Suprapubic skin (tissue), 4 donors: ENCODE measurements around the gene SLC12A5. TPM values are rescaled to one million over a fixed set of nuclear protein-coding genes. Genes with fewer than 3 reads are reported as not detected.
"Not testable (repeated sequence)": the region's sequence is repeated elsewhere in the genome, so short reads cannot be mapped to it uniquely, and the experiment has no call there.

Experiments used
- DNase-seq, 2 donors: peaks; one replicate each; pipeline ENCODE4 v3.0.0-alpha.2; 2019; ENCODE audit warnings: low spot score in 2 of 2
- H3K27ac ChIP-seq: fragments of 200-600 bp; sonication (generic); one replicate; pipeline ENCODE4 v1.5.1; 2019
- H3K27me3 ChIP-seq: fragments of 200-600 bp; sonication (generic); one replicate; pipeline ENCODE4 v1.5.1; 2019
- H3K36me3 ChIP-seq: fragments of 200-600 bp; sonication (generic); one replicate; pipeline ENCODE4 v1.5.1; 2019
- H3K4me1 ChIP-seq: fragments of 200-600 bp; sonication (generic); one replicate; pipeline ENCODE4 v1.5.1; 2019
- H3K4me3 ChIP-seq: fragments of 200-600 bp; sonication (generic); one replicate; pipeline ENCODE4 v1.5.1; 2019; ENCODE audit warnings: mild to moderate bottlenecking
- H3K9me3 ChIP-seq: fragments of 200-600 bp; sonication (generic); one replicate; pipeline ENCODE4 v1.5.1; 2019
- CTCF ChIP-seq, 2 donors: fragments of 200-600 bp in 1 of 2; fragments of 450-650 bp in 1 of 2; sonication (generic) in 1 of 2; IDR thresholded peaks; one replicate each; pipeline ENCODE4 v1.5.1; 2016 to 2019; ENCODE audit warnings: antibody characterized with exemption in 2 of 2, mild to moderate bottlenecking in 1 of 2, moderate library complexity in 1 of 2
- EP300 ChIP-seq: sonication (generic); formaldehyde crosslinking; IDR thresholded peaks from one replicate; pipeline ENCODE4 v1.6.1; 2017; ENCODE audit warnings: antibody characterized with exemption
- POLR2A ChIP-seq, 2 donors: fragments of 450-650 bp; IDR thresholded peaks; one replicate each; pipeline ENCODE4 v1.6.1; 2017; ENCODE audit warnings: antibody characterized with exemption in 2 of 2, mild to moderate bottlenecking in 2 of 2, moderate library complexity in 2 of 2
- POLR2AphosphoS5 ChIP-seq, 3 donors: sonication (generic); formaldehyde crosslinking; IDR thresholded peaks; one replicate each; pipeline ENCODE4 v1.6.1; 2017; ENCODE audit warnings: antibody characterized with exemption in 3 of 3
- WGBS: methylation state at CpG from one replicate; pipeline ENCODE4 v1.1.5; 2018; 5-methylcytosine and 5-hydroxymethylcytosine counted together
- total RNA-seq, 4 donors: library from RNA; depleted of rRNA; stranded (reverse); fragments of >200 nt; gene quantifications; one replicate each; pipeline ENCODE4 v1.1.0, GENCODE V29; 2016

Gene SLC12A5
- total RNA-seq, result under 1 TPM in 1 of 4 donors, not detected in 3; 0.40 TPM

- Histone ChIP-seq H3K27me3 (peaks cover 100% of the 10 kb centered on the region), H3K4me3 (no peak within 1 kb of the TSS), H3K9me3 (no peaks in the 10 kb centered on the region), H3K27ac (no peak within 1 kb of the TSS), H3K36me3 (no peaks in the 10 kb centered on the region), H3K4me1 (peaks cover 13% of the 10 kb centered on the region)
- no peak for TF ChIP-seq POLR2A (IDR thresholded peaks at IDR 0.05)
- TF ChIP-seq POLR2AphosphoS5 (IDR thresholded peaks at IDR 0.05), result no peak
- no peak for TF ChIP-seq CTCF (IDR thresholded peaks at IDR 0.05)
- no peak for TF ChIP-seq EP300
- WGBS, result 20% methylated on average over 39 of the region's 56 CpGs
- DNase-seq, result no peak
Observed at GRCh38 chr20:46028772-46029371, at the start of gene SLC12A5. TSS of gene SLC12A5 (plus strand) at chr20:46029215. CDS start at chr20:46029345, 130 bp downstream.

GRCh38 chr20:45981261-45981660, 47.8 kb upstream of the SLC12A5 start:
- peak in 1 of 2 donors; percentile 22 for DNase-seq
- Histone ChIP-seq H3K4me1 (no peaks in the 10 kb centered on the region), H3K4me3 (no peak overlapping the region), H3K27me3 (no peaks in the 10 kb centered on the region), H3K27ac (no peak overlapping the region), H3K9me3 (no peaks in the 10 kb centered on the region), H3K36me3 (no peaks in the 10 kb centered on the region)
- TF ChIP-seq CTCF (IDR thresholded peaks at IDR 0.05), result no peak
- TF ChIP-seq POLR2A (IDR thresholded peaks at IDR 0.05), result no peak
- TF ChIP-seq POLR2AphosphoS5 (IDR thresholded peaks at IDR 0.05), result no peak
- TF ChIP-seq EP300, result no peak
- WGBS, result 93% methylated on average over 3 of the region's 6 CpGs

GRCh38 chr20:45983279-45983743, 45.7 kb upstream of the SLC12A5 start:
- Histone ChIP-seq H3K27ac (no peak overlapping the region), H3K9me3 (no peaks in the 10 kb centered on the region), H3K4me1 (no peaks in the 10 kb centered on the region), H3K4me3 (no peak overlapping the region), H3K27me3 (no peaks in the 10 kb centered on the region), H3K36me3 (no peaks in the 10 kb centered on the region)
- DNase-seq, result no peak
- WGBS, result 76% methylated on average over 7 of the region's 7 CpGs
- TF ChIP-seq CTCF (IDR thresholded peaks at IDR 0.05), result no peak
- no peak for TF ChIP-seq POLR2A (IDR thresholded peaks at IDR 0.05)
- TF ChIP-seq EP300, result no peak
- no peak for TF ChIP-seq POLR2AphosphoS5 (IDR thresholded peaks at IDR 0.05)

GRCh38 chr20:45985573-45985972, 43.4 kb upstream of the SLC12A5 start:
- TF ChIP-seq POLR2A (IDR thresholded peaks at IDR 0.05) (no peak), POLR2AphosphoS5 (IDR thresholded peaks at IDR 0.05) (no peak)
- Histone ChIP-seq H3K27ac (no peak overlapping the region), H3K27me3 (peaks cover 3% of the 10 kb centered on the region), H3K4me1 (no peaks in the 10 kb centered on the region), H3K9me3 (no peaks in the 10 kb centered on the region), H3K4me3 (no peak overlapping the region), H3K36me3 (no peaks in the 10 kb centered on the region)
- 60% methylated on average over 7 of the region's 7 CpGs for WGBS
- DNase-seq, result no peak

GRCh38 chr20:45987108-45987780, 41.8 kb upstream of the SLC12A5 start:
- no peak for DNase-seq
- no peaks in the 10 kb centered on the region for H3K4me1 ChIP-seq
- H3K27ac ChIP-seq, result no peak overlapping the region
- TF ChIP-seq CTCF (IDR thresholded peaks at IDR 0.05) (peak; percentile 69 to 84), POLR2AphosphoS5 (IDR thresholded peaks at IDR 0.05) (no peak)
- H3K4me3 ChIP-seq, result no peak overlapping the region
- H3K9me3 ChIP-seq, result no peaks in the 10 kb centered on the region
- 26% methylated on average over 6 of the region's 16 CpGs for WGBS
- peaks cover 3% of the 10 kb centered on the region for H3K27me3 ChIP-seq
- no peaks in the 10 kb centered on the region for H3K36me3 ChIP-seq

GRCh38 chr20:45988830-45989229, 40.2 kb upstream of the SLC12A5 start:
- H3K27me3 ChIP-seq, H3K36me3 ChIP-seq, H3K4me1 ChIP-seq, H3K4me3 ChIP-seq, H3K27ac ChIP-seq, H3K9me3 ChIP-seq, DNase-seq: not testable (repeated sequence)
- WGBS, result 81% methylated on average over 6 of the region's 6 CpGs
